GM21390 (cell line): Measurements from ENCODE around the gene MYO3B.

ENCODE experiments used
- ATAC-seq: cut with Tn5 transposase; IDR thresholded peaks from one replicate; pipeline ENCODE4 v1.9.1; 2021; ENCODE audit not compliant: unreplicated experiment

Gene MYO3B

GRCh38 chr2:170300993-170301392 is 123.0 kb downstream of the MYO3B start:
- no peak for ATAC-seq

- ATAC-seq, result no peak
These were observed 123.7 kb downstream of the MYO3B start for GRCh38 chr2:170301626-170302025.

- ATAC-seq, result no peak
These were observed 127.8 kb downstream of the MYO3B start for GRCh38 chr2:170305711-170306110.

- no peak for ATAC-seq
These were observed 128.4 kb downstream of the MYO3B start for GRCh38 chr2:170306293-170306873.

- no peak for ATAC-seq
These were observed 129.1 kb downstream of the MYO3B start for GRCh38 chr2:170307052-170307451.

- ATAC-seq, result no peak
These were observed 129.8 kb downstream of the MYO3B start for GRCh38 chr2:170307555-170308351.

- peak; percentile 58 for ATAC-seq
These were observed 133.0 kb downstream of the MYO3B start for GRCh38 chr2:170310876-170311502.

- no peak for ATAC-seq
These were observed 135.5 kb downstream of the MYO3B start for GRCh38 chr2:170313347-170313991.

GRCh38 chr2:170313992-170314348 is 136.0 kb downstream of the MYO3B start:
- no peak for ATAC-seq

- ATAC-seq, result no peak
These were observed 136.9 kb downstream of the MYO3B start for GRCh38 chr2:170314744-170315447.

GRCh38 chr2:170320948-170321347 is 143.0 kb downstream of the MYO3B start:
- no peak for ATAC-seq

- no peak for ATAC-seq
These were observed 143.6 kb downstream of the MYO3B start for GRCh38 chr2:170321526-170321925.

- no peak for ATAC-seq
These were observed 144.3 kb downstream of the MYO3B start for GRCh38 chr2:170322140-170322766.

- ATAC-seq, result no peak
These were observed 145.8 kb downstream of the MYO3B start for GRCh38 chr2:170323743-170324142.

GRCh38 chr2:170324640-170325046 is 146.7 kb downstream of the MYO3B start:
- ATAC-seq, result no peak

- ATAC-seq, result no peak
These were observed 152.9 kb downstream of the MYO3B start for GRCh38 chr2:170330881-170331280.

GRCh38 chr2:170332676-170333402 is 154.9 kb downstream of the MYO3B start:
- no peak for ATAC-seq

GRCh38 chr2:170335351-170335750 is 157.4 kb downstream of the MYO3B start:
- ATAC-seq, result no peak

- no peak for ATAC-seq
These were observed 158.5 kb downstream of the MYO3B start for GRCh38 chr2:170336408-170336807.

GRCh38 chr2:170336916-170337315 is 159.0 kb downstream of the MYO3B start:
- no peak for ATAC-seq
